ENCODE results near the gene STIM1.

The STIM1 gene

DNA sequence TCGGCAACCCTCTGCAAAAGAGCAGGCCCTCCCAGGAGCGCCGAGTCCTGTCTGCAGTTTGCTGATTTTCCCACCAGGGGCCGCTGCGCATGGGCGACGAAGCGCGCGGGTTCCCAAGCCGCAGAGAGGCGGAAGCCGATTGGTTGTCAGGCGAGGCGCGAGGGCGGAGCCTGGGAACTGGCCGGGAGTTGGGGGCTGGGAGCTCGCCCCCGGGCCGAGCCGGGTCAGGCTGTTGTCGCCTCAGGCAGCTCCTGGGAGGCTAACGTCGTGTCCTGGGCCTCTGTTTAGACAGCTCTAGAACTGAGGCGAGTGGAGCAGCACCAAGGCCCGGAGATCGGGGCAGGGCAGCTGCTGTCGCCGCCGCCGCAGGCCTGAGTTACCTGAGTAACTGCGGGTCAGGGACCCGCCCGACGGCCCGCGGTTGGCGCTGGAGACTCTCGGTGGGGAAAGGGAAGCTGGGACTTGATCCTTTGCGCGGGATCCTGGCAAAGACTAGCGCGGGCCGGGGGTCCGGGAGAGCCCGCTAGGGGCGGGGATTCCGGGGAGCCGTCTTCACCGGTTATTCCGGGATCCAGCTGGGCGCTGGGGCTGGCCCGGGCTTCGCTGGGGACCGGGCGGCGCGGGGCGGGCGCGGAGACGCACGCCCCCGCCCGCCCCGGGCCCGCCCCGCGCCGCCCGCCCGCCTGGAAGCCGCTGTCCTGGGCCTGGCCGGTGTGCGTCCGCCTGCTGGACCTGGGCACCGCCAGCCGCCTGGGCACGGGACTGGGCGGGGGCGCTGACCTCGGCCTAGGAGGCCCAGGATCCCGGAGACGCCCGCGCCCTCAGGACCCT lies at the start of gene STIM1:
STIM1 (plus strand) TSS at position 688 of the 831 bp plus-strand sequence. CDS start 607 bp downstream, outside the sequence.
- peak; percentile 92 for TF ChIP-seq CTCF (IDR thresholded peaks at IDR 0.05; ENCODE audit: low read depth, low read length, missing control alignments)
- in situ Hi-C loops (cut with HindIII; ENCODE audit: low pct_ligation_motif_present, low sequenced_read_pairs) = no loop called here
- no peaks in the 10 kb centered on the region for H3K27me3 ChIP-seq (replicated peaks)
- peak within 1 kb of the TSS; percentile 78 for H3K27ac ChIP-seq
- H3K4me3 ChIP-seq (ENCODE audit: low read depth, low read length) = peak within 1 kb of the TSS; percentile 79
- DNase-seq = peak; percentile 84
- H3K36me3 ChIP-seq (replicated peaks) = no peaks in the 10 kb centered on the region

GRCh38 chr11:3807909-3808860 lies 47.3 kb upstream of the STIM1 start, which contains the start of gene PGAP2:
Gene PGAP2 (plus strand): TSS chr11:3808560. CDS start chr11:3811260, 2,700 bp downstream.
- H3K4me3 ChIP-seq (ENCODE audit: low read depth, low read length) = peak within 1 kb of the TSS; percentile 79
- H3K36me3 ChIP-seq (replicated peaks) = no peaks in the 10 kb centered on the region
- no peak within 1 kb of the TSS for H3K27ac ChIP-seq
- H3K27me3 ChIP-seq (replicated peaks) = no peaks in the 10 kb centered on the region
- in situ Hi-C loops (cut with HindIII; ENCODE audit: low pct_ligation_motif_present, low sequenced_read_pairs) = no loop called here
- TF ChIP-seq CTCF (IDR thresholded peaks at IDR 0.05; ENCODE audit: low read depth, low read length, missing control alignments) = peak; percentile 85
- DNase-seq = peak; percentile 49

- TF ChIP-seq CTCF (IDR thresholded peaks at IDR 0.05; ENCODE audit: low read depth, low read length, missing control alignments) = peak; percentile 65
- Histone ChIP-seq H3K27ac (no peak overlapping the region), H3K27me3 (replicated peaks) (no peaks in the 10 kb centered on the region), H3K36me3 (replicated peaks) (no peaks in the 10 kb centered on the region), H3K4me3 (ENCODE audit: low read depth, low read length) (peak overlapping the region; percentile 79)
- DNase-seq = no peak
- in situ Hi-C loops (cut with HindIII; ENCODE audit: low pct_ligation_motif_present, low sequenced_read_pairs) = no loop called here
Measured at GRCh38 chr11:3808861-3809623, 46.4 kb upstream of the STIM1 start.

DNA sequence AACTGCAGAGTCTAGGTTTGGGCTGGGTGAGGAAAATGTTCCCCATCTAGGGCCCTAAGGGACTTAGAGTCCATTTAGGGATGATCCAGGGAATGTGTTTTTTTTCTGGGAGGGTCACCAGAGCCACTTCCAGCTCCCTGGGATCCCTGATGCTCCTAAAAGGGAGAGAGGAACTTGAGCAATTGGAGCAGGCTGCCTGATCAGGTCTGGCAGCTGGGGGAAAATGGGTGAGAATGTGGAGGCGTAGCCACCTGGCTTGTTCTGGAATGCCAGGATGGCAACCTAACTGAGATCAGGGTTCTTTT lies 45.9 kb upstream of the STIM1 start:
- no peak overlapping the region for H3K27ac ChIP-seq
- in situ Hi-C loops (cut with HindIII; ENCODE audit: low pct_ligation_motif_present, low sequenced_read_pairs) = no loop called here

More for the DNA sequence above, 45.9 kb upstream of the STIM1 start:
- no peak for DNase-seq
- Histone ChIP-seq H3K36me3 (replicated peaks) (no peaks in the 10 kb centered on the region), H3K4me3 (ENCODE audit: low read depth, low read length) (no peak overlapping the region), H3K27me3 (replicated peaks) (no peaks in the 10 kb centered on the region)
- TF ChIP-seq CTCF (IDR thresholded peaks at IDR 0.05; ENCODE audit: low read depth, low read length, missing control alignments) = no peak

All from brain microvascular endothelial cell (primary cell).